GM19043 (cell line): Measurements from ENCODE around the gene SLC5A9.

ENCODE experiments used
- ATAC-seq: cut with Tn5 transposase; IDR thresholded peaks from one replicate; pipeline ENCODE4 v1.9.1; 2021; ENCODE audit warnings: low read depth; ENCODE audit not compliant: unreplicated experiment

SLC5A9 gene

GRCh38 chr1:48222501-48223242 lies at the start of gene SLC5A9:
Gene SLC5A9, plus strand, starts transcription at chr1:48222716. Its CDS starts 21 bp downstream, at chr1:48222737.
- ATAC-seq = no peak

- no peak for ATAC-seq
These were observed 47.4 kb upstream of the SLC5A9 start for GRCh38 chr1:48175116-48175515.

GRCh38 chr1:48177257-48177656 lies 45.3 kb upstream of the SLC5A9 start:
- ATAC-seq = no peak

DNA sequence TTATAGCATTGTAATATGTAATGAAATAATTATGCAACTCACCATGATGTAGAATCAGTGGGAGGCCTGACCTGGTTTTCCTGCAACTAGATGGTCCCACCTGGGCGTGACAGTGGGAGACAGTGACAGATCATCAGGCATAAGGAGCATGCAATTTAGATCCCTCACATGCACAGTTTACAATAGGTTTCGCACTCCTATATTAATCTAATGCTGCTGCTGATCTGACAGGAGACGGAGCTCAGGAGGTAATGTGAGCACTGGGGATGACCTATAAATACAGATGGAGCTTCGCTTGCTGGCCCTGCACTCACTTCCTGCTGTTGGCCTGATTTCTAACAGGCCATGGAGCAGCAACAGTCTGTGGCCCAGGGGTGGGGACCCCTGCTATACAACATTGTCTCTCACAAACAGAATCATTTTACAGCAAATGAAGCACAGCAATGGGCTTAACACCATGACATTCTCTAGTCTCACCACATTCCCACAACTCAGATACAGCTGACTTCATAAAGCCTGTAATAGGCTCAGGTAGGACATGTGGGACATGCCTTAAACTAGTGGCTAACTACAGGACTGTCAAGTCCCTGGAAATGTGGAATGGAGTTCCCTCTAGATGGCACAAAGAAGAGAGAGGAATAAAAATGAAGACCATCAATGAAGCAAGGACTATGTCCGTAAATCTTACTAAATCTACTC lies 40.7 kb upstream of the SLC5A9 start:
- ATAC-seq = no peak

DNA sequence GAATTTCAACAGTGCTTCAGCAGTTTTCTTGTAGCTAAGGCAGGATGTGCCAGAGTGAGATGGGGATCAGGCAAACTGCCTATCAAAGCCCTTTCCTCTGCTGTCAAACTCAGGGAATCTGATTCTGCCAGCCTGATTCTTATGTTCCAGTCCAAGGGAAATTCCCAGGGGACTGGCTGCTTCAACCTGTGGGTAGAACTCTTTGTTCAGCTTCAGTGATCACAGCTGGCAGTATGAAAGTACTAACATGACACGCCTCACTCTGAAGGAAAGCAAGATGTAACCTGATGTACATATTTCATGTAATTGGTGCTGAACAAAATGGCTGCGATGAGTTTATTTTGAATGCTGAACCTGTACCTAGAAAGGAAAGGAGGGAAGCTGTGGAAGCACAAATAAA lies 40.1 kb upstream of the SLC5A9 start:
- no peak for ATAC-seq

DNA sequence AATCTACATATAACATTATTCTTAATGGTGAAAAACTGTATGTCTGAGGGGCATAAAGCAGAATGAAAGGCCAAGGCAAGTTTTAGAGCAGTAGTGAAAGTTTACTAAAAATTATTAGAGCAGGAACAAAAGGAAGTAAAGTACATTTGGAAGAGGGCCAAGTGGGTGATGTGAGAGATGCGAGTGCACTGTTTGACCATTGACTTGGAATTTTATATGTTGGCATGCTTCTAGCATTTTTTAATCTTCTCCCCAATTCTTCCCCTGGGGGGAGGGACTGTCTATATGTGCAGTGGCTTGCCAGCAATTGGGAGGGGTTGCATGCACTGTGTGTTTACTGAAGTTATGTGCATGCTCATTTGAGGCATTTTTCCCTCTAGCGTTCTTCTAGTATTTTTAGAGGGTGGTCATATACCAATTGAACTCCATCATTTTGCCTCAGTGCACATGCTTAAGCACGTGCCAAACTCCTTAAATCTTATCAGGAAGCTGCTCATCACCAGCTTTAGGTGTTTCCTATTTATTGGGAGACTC lies 36.1 kb upstream of the SLC5A9 start:
- no peak for ATAC-seq

DNA sequence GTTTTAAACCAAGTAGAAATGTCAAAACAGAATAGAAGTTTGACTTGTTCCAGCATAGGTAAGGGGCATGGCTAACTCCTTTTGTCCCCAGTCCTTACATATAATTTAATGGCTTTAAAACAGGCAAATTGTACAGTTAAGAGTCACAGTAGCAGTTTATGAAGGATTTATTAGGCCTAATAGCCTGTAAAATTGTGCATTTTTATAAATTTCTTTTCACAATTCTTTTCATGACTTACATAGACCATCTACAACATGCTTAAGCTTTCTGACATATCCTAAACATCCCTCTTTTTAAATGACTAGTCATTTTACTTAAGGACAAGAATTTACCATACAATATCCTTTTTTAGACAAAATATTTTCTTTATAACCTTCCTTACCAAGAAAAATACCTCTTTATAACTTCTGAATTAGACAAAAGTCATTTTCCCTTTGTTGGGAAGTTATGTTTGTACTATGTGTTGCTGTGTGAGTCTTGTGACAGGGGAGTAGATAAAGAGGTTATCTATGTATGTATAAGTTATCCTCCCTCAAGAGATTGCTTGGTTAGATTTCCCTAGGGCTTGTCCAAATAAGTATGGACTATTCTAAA lies 34.5 kb upstream of the SLC5A9 start:
- no peak for ATAC-seq

GRCh38 chr1:48190881-48191280 lies 31.6 kb upstream of the SLC5A9 start:
- ATAC-seq = no peak

GRCh38 chr1:48194801-48195200 lies 27.7 kb upstream of the SLC5A9 start:
- ATAC-seq = no peak

DNA sequence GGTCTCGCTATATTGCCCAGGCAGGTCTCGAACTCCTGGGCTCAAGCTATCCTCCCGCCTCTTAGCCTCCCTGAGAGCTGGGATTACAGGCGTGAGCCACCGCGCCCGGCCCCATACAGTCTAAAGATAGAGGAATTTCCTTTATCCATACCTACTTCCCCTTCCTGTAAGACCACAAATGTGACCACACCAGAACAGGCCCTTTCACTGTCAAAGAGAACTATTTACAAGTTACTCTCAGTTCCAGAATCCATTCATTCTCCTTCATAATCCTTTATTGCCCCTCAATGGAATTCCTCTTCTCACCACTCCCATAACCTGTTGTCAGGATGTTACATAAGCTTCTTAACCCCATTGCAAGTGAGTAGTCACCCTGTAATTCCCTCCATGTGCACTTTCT lies 26.3 kb upstream of the SLC5A9 start:
- ATAC-seq = no peak

DNA sequence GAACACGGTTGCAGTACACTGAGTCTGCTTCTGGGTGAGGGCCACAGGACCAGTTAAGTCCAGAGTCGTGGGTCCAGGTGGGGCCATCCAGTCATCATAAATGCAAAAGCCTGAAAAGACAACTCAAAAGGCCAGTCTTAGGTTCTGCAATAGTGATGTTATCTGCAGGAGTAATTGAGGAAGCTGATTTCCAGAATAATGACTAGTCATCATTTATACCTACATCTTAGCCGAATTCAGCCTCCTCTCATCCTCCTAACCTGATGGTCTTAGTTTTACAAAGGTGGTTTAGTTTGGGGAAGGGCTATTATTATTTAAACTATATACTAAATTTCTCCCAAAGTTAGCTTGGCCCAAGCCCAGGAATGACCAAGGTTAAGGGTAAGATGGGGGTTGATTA lies 23.5 kb upstream of the SLC5A9 start:
- no peak for ATAC-seq

DNA sequence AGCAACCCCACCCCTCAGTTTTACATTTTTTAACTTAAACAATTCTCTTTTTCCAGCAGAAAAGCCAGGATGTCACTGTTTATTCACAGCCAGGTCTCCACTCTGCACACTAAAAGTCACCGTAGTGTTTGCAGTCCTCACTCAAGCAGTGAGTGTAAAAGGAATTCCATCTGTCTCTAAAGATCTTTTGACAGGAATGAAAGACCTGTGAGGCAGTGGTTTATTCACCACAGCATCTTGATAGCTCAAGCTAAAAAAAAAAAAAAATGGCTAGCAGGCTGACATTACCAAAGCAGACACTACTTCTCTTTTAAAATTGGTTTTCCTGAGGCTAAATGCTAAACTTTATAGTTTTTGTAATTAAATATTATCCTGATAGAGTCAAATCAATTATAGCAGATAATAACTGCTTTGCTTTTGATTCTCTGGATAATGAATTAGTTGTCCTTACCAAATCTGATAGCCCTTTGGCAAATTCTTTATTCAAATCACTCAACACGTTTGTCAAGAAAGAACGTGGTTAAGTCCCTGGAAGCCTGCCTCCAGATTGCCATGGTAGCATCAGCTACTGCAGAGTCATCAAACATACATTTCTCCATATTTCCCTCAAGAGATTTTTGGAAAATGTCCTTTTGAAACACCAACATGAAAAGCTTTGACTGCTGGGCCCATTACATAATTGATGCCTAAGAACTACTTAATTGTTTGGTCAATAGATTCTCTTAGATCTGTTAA lies 22.2 kb upstream of the SLC5A9 start:
- no peak for ATAC-seq

GRCh38 chr1:48202030-48202752 lies 20.3 kb upstream of the SLC5A9 start:
- no peak for ATAC-seq

DNA sequence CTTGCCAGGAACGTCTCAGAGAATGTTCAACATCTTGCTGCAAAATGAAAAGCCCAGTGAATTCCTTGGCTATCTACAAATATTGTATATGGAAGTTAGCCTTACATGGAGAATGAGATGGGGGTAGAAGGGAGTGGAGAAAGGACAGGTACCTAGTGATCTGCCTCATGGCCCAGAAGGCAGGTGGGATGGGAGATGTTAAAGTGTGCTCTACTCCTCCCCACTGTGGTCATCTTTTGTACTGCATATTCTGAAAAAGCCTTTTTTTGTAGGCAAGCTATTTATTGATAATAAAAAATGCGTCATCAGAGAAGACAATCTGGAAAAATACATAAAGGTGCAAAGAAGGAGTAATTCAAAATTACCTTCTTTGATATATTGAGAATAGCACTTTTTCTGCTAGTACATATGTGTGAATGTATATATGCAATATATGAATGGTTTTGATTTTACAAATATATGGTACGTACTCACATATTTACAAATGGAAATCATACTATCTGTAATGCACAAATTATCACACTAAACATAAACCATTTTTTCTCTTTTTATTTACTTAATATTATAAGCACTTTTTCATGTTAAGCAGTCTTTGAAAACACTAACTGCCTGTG lies 19.1 kb upstream of the SLC5A9 start:
- ATAC-seq = peak; percentile 57

DNA sequence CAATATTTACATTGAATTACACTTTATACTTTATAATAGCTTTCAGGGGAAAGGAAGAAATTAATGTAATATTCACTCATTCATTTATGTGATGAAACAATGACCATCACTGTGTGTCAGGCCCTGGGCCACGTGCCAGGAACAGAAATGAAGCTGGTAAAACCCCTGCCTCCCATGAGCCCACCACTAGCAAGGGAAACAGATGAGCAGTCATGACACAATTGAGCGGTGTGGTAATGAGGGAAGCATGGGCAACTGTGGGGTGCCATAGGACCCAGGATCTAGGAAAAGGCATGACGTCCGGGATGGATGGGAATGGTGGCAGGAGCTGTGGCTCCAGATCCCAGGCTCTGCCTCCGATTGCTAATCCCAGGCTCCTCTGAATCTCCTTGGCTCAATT lies 17.0 kb upstream of the SLC5A9 start:
- no peak for ATAC-seq

DNA sequence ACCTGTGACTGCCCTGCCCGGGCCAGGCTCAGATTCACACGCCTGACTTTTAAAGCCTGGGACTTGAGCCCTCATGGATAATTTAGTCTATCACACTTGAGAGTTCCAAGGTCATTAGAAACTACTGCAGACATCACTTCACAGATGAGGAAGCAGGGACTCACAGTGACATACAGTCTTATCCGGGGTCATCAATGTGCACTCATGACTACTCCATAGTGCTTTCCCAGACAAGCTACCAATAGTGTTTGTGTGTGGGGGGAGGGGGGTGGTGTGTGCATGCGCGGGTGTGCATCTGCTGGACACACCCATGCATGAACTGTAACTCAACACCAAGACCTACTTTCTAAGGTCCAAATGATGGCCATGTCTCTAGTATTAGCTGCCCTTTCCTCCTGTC lies 16.1 kb upstream of the SLC5A9 start:
- no peak for ATAC-seq

- no peak for ATAC-seq
These were observed 15.4 kb upstream of the SLC5A9 start for GRCh38 chr1:48207131-48207530.

- ATAC-seq = no peak
These were observed 14.9 kb upstream of the SLC5A9 start for GRCh38 chr1:48207536-48208075.

DNA sequence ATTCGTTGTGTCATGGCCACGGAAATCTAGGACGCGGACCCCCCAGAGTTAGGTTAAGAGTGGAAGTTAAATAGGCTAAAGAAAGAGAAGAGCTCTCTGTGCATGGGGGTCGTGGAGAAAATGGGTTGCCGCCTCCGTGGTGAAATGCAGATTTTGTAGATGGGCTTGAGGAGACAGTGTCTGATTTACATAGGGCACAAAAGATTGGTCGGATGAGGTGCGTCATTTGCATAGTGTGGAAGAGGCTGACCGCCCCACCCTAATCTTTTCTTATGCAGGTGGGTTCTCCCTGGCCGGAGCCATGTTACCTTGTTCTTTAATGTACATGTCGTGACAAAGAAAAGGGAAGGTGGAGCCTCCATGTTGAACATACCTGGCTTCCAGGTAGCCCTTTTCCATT lies 14.3 kb upstream of the SLC5A9 start:
- ATAC-seq = no peak

DNA sequence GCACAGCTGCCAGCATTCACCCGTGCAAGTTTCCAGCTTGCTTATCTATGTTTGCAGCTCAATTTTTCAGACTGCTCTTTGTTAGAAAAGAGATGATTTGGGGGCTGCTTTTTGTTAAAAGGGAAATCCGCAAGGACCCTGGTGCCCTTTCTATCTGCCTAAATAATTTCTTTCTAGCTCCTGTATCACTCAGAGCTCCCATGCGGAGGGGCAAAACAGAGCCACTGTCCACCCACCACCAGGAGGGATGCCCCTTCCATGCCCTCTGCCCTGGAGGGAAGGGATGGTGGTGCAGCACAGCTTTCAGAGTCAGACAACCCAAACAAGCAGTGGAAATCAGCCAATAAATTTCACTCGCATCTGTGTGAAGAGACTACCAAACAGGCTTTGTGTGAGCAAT lies 13.9 kb upstream of the SLC5A9 start:
- no peak for ATAC-seq
